H1 (cell line): Measurements from ENCODE around the gene BARX2. TPM values are rescaled to one million over a fixed set of nuclear protein-coding genes. Genes with fewer than 3 reads are reported as not detected.

Experiments used
- CBX5 ChIP-seq: fragments of 300-800, 300-1000 bp; sonication (generic); IDR thresholded peaks from 2 replicates; pipeline ENCODE4 v1.7.1; 2016; ENCODE audit warnings: antibody characterized with exemption, low read length, low read depth
- SUZ12 ChIP-seq: fragments of 200-600 bp; sonication (generic); IDR thresholded peaks from 2 replicates; pipeline ENCODE4 v1.6.1; 2012; ENCODE audit warnings: mild to moderate bottlenecking, inconsistent platforms, low read length, moderate library complexity, mixed read lengths
- polyA plus RNA-seq, 7 experiments: library from polyadenylated mRNA; depleted of rRNA in 3 of 7; stranded (reverse) in 5 of 7; unstranded in 2 of 7; fragments of >200 nt in 5 of 7; fragments of 200-250 nt in 2 of 7; gene quantifications; 1 replicate in 5 of 7; 2 replicates in 1 of 7; 4 replicates in 1 of 7; pipeline versions ENCODE4 v1.2.1 to v1.2.3, GENCODE V29; 2011 to 2013; ENCODE audit warnings: missing spikeins in 2 of 7, mixed read lengths in 2 of 7
- total RNA-seq: library from RNA; stranded (reverse); fragmentation: NEBNext Ultra II Directional; extraction: Animal tissue kit (Norgen Biotek cat#: 25700); gene quantifications from 2 replicates; pipeline ENCODE4 v1.2.1, GENCODE V29; 2021
- TF ChIP-seq, protein P1 (sequence below), 3 experiments: IDR thresholded peaks; 1 replicate in 2 of 3; 2 replicates in 1 of 3; pipeline versions ENCODE4 v1.5.1 to v1.6.1; 2011; ENCODE audit warnings: low read length in 3 of 3, mild to moderate bottlenecking in 3 of 3, inconsistent platforms in 2 of 3, low read depth in 1 of 3, moderate library complexity in 1 of 3; ENCODE audit not compliant: insufficient read depth in 1 of 3; ENCODE audit errors: control extremely low read depth in 1 of 3

BARX2 gene
- total and polyA plus RNA-seq, 2 of the 8 experiments (the other 6 are each of a cell fraction or from before 2014, with no cell fraction given), result not detected

DNA sequence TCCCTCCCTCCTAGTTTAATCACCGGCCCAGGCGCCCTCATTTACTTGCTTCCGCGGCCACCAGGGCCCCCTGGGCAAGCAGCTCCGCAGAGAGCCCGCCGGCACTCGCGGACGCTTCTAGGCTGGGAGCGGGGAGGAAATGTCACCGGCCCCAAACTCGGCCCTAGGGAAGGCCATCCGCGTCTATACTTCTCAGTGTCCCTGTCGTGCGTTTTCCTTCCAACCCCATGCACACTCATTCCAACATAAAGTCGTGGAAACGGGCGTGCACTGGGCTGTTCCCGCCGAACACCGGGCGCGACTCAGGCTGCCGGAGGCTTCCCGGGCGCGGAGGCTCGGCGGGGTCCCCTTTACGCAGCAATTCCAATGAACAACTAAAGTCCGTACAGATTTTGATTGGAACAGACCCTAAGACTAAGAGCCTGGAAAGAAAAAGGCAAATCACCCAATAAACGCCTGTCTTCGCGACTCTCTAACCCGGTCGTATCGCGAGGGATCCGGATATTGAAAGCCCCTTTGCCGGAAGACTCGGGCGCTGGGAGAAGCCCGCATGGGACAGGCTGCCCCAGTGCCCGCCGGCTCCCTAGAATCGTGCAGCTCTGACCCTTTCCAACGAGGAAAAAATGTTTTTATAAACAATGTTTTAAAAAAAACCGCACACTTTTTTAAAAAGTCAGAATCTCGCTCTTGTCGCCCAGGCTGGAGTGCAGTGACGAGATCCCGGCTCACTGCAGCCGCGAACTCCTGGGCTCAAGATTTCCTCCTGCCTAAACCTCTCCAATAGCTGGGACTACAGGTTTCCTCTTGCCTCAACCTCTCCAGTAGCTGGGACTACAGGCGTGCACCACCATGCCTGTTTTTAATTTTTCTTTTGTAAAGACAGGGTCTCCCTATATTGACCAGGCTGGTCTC, 1.3 kb upstream of the BARX2 start (continued):
- TF ChIP-seq, protein P1, sequence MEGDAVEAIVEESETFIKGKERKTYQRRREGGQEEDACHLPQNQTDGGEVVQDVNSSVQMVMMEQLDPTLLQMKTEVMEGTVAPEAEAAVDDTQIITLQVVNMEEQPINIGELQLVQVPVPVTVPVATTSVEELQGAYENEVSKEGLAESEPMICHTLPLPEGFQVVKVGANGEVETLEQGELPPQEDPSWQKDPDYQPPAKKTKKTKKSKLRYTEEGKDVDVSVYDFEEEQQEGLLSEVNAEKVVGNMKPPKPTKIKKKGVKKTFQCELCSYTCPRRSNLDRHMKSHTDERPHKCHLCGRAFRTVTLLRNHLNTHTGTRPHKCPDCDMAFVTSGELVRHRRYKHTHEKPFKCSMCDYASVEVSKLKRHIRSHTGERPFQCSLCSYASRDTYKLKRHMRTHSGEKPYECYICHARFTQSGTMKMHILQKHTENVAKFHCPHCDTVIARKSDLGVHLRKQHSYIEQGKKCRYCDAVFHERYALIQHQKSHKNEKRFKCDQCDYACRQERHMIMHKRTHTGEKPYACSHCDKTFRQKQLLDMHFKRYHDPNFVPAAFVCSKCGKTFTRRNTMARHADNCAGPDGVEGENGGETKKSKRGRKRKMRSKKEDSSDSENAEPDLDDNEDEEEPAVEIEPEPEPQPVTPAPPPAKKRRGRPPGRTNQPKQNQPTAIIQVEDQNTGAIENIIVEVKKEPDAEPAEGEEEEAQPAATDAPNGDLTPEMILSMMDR (IDR thresholded peaks at IDR 0.05; ENCODE audit: control extremely low read depth in 1 of 3, insufficient read depth in 1 of 3, low read depth in 1 of 3, low read length in 3 of 3), result no peak
- TF ChIP-seq SUZ12 (peak; percentile 96), CBX5 (no peak)
